GM12878 (cell line): ENCODE data around the gene TPCN2. TPM values are rescaled to one million over a fixed set of nuclear protein-coding genes. Genes with fewer than 3 reads are reported as not detected.

Experiments
- ASH2L ChIP-seq: fragments of 300-600, 200-600 bp; sonication (generic); IDR thresholded peaks from 2 replicates; pipeline ENCODE4 v1.6.1; 2017; ENCODE audit warnings: low read depth, mild to moderate bottlenecking, borderline replicate concordance
- CHD2 ChIP-seq: IDR thresholded peaks from 2 replicates; pipeline ENCODE4 v1.6.1; 2011; ENCODE audit warnings: low read depth, low read length, improper control_type of control experiment, borderline replicate concordance
- HDAC6 ChIP-seq: fragments of 200-600 bp; sonication (generic); IDR thresholded peaks from one replicate; pipeline ENCODE4 v1.8.0; 2017; ENCODE audit warnings: antibody characterized with exemption; ENCODE audit not compliant: unreplicated experiment
- IKZF1 ChIP-seq: fragments of 450-650 bp; conservative IDR thresholded peaks from 2 replicates; pipeline ENCODE4 v1.6.1; 2017; ENCODE audit warnings: antibody characterized with exemption, mild to moderate bottlenecking
- MTA2 ChIP-seq: fragments of 450-650 bp; IDR thresholded peaks from 2 replicates; pipeline ENCODE4 v1.6.1; 2016; ENCODE audit warnings: low read depth, mild to moderate bottlenecking, moderate library complexity
- NR2C2 ChIP-seq: IDR thresholded peaks from 2 replicates; pipeline ENCODE4 v1.6.1; 2011; ENCODE audit warnings: borderline replicate concordance, low read depth; ENCODE audit not compliant: control insufficient read depth, insufficient read length
- SPI1 ChIP-seq: IDR thresholded peaks from 2 replicates; pipeline ENCODE4 v1.6.1; 2011; ENCODE audit warnings: low read depth, mild to moderate bottlenecking, low read length, moderate library complexity, borderline replicate concordance; ENCODE audit not compliant: insufficient read depth
- TBL1XR1 ChIP-seq: IDR thresholded peaks from 2 replicates; pipeline ENCODE4 v1.6.1; 2012; ENCODE audit warnings: low read depth, low read length, improper control_type of control experiment
- WRNIP1 ChIP-seq: IDR thresholded peaks from 2 replicates; pipeline ENCODE4 v1.6.1; 2011; ENCODE audit warnings: low read depth, low read length, improper control_type of control experiment, borderline replicate concordance
- ZNF384 ChIP-seq: IDR thresholded peaks from 2 replicates; pipeline ENCODE4 v1.6.1; 2012; ENCODE audit warnings: low read depth, mild to moderate bottlenecking, low read length, improper control_type of control experiment, borderline replicate concordance
- microRNA counts: library from miRNA; unstranded; fragments of <30 nt; microRNA quantifications from one replicate; lab custom pipeline; 2016
- microRNA-seq: library from miRNA; unstranded; fragments of <30 nt; microRNA quantifications from one replicate; pipeline ENCODE4, GENCODE V29; 2018
- polyA plus RNA-seq, 11 experiments: library from polyadenylated mRNA; depleted of rRNA in 4 of 11; unstranded in 6 of 11; stranded (reverse) in 5 of 11; fragments of >200 nt; fragmentation: Nextera tagmentation in 4 of 11; fragmentation: Illumina TruSeq in 1 of 11; extraction: Ambion mirVana in 4 of 11; extraction: Trizol in 1 of 11; gene quantifications; 1 replicate in 1 of 11; 2 replicates in 10 of 11; pipeline versions ENCODE4 v1.2.1 to v1.2.3, GENCODE V29; 2011 to 2016; ENCODE audit warnings: inconsistent platforms in 2 of 11, missing spikeins in 2 of 11, low read depth in 1 of 11
- small RNA-seq: library from RNA; depleted of rRNA; stranded (forward); fragments of <200 nt; gene quantifications from one replicate; pipeline ENCODE3, GENCODE V24; 2014
- total RNA-seq, 4 experiments: library from RNA; depleted of rRNA in 3 of 4; stranded (reverse); fragments of >200 nt in 3 of 4; fragmentation: Illumina TruSeq in 1 of 4; extraction: Trizol in 1 of 4; gene quantifications; 2 replicates each; pipeline versions ENCODE4 v1.2.1 to v1.2.3, GENCODE V29; 2013 to 2021
- TF ChIP-seq, protein P1 (sequence below): IDR thresholded peaks from 2 replicates; pipeline ENCODE4 v1.6.1; 2012; ENCODE audit warnings: low read depth, low read length, improper control_type of control experiment
- TF ChIP-seq, protein P2 (sequence below): fragments of 150-350 bp; IDR thresholded peaks from 2 replicates; pipeline ENCODE4 v1.6.1; 2016; ENCODE audit warnings: low read depth, low read length

The TPCN2 gene
- total and polyA plus RNA-seq, 10 of the 15 experiments (the other 5 are each of a cell fraction or from before 2014, with no cell fraction given) = 1.7 to 18.4 (median 8.4) TPM

DNA sequence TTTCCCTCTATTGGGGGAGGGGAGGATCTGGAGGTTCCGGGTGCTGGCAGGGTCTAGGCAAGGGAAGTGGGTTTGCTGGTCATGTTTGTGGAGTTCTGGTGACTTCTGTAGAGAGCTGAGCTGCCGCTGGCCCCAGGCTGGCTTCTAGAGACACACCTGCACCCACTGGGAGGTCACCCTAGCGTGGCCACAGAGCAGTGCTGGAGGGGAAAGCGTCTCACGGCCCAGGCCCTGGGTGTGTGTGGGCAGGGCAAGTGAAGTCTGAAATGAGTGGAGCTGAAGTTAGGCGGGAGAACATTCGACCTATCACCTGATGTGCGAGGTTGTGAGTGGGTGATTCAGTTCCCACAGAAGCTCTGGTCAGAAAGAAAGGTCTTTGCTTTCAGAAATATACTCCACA, 134.9 kb downstream of the TPCN2 start (continued):
- TF ChIP-seq, protein P1, sequence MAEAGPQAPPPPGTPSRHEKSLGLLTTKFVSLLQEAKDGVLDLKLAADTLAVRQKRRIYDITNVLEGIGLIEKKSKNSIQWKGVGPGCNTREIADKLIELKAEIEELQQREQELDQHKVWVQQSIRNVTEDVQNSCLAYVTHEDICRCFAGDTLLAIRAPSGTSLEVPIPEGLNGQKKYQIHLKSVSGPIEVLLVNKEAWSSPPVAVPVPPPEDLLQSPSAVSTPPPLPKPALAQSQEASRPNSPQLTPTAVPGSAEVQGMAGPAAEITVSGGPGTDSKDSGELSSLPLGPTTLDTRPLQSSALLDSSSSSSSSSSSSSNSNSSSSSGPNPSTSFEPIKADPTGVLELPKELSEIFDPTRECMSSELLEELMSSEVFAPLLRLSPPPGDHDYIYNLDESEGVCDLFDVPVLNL = no peak
- no peak for TF ChIP-seq ASH2L
- TF ChIP-seq CHD2 = no peak
- TF ChIP-seq, protein P2, sequence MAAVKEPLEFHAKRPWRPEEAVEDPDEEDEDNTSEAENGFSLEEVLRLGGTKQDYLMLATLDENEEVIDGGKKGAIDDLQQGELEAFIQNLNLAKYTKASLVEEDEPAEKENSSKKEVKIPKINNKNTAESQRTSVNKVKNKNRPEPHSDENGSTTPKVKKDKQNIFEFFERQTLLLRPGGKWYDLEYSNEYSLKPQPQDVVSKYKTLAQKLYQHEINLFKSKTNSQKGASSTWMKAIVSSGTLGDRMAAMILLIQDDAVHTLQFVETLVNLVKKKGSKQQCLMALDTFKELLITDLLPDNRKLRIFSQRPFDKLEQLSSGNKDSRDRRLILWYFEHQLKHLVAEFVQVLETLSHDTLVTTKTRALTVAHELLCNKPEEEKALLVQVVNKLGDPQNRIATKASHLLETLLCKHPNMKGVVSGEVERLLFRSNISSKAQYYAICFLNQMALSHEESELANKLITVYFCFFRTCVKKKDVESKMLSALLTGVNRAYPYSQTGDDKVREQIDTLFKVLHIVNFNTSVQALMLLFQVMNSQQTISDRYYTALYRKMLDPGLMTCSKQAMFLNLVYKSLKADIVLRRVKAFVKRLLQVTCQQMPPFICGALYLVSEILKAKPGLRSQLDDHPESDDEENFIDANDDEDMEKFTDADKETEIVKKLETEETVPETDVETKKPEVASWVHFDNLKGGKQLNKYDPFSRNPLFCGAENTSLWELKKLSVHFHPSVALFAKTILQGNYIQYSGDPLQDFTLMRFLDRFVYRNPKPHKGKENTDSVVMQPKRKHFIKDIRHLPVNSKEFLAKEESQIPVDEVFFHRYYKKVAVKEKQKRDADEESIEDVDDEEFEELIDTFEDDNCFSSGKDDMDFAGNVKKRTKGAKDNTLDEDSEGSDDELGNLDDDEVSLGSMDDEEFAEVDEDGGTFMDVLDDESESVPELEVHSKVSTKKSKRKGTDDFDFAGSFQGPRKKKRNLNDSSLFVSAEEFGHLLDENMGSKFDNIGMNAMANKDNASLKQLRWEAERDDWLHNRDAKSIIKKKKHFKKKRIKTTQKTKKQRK = no peak
- no peak for TF ChIP-seq TBL1XR1
- TF ChIP-seq HDAC6 = no peak
- no peak for TF ChIP-seq WRNIP1
- no peak for TF ChIP-seq SPI1
- TF ChIP-seq NR2C2 = no peak
- TF ChIP-seq IKZF1 = 0 out of 2 replicates have a peak, but pooled peaks have one; percentile 34
- no peak for TF ChIP-seq ZNF384
- TF ChIP-seq MTA2 = no peak
- TF ChIP-seq, all 136 proteins: peak for 8

MicroRNAs encoded within 50 kb of the gene (microRNA counts, 767-probe panel; counts per million panel counts)
- microRNA hsa-miR-3164 (lab: Ali Mortazavi, UCI) = 1,244 counts per million, percentile 41 among the panel's probes with 10 or more counts

Small RNA genes lying within 50 kb of the gene (microRNA-seq; reads per million reads assigned to microRNA genes)
- 4.5 reads per million, percentile 27 among the genes with 10 or more reads in this experiment for gene MIR3164

Small RNA genes lying within 50 kb of the gene (small RNA-seq; reads per million reads assigned to genes)
- 0.23 reads per million for gene MIR3164

Other genes starting within 250 kb of the TPCN2 start
- 6.6 and 7.6 TPM in 2 replicates for gene CPT1A, start 207.0 kb upstream of the TPCN2 start, total RNA-seq (2014; rRNA removed)
- 7.0 and 7.5 TPM in 2 replicates for gene CPT1A, start 207.0 kb upstream of the TPCN2 start, total RNA-seq (2014; rRNA removed; fragmentation: Illumina TruSeq; extraction: Trizol)
- gene CPT1A, start 207.0 kb upstream of the TPCN2 start, total RNA-seq (2021) = 17.5 and 17.8 TPM in 2 replicates
- gene CPT1A, start 207.0 kb upstream of the TPCN2 start, polyA plus RNA-seq (2011; rRNA removed) = 2.5 and 4.5 TPM in 2 replicates
- 7.4 and 10.9 TPM in 2 replicates for gene CPT1A, start 207.0 kb upstream of the TPCN2 start, polyA plus RNA-seq (2014; fragmentation: Illumina TruSeq; extraction: Trizol)
- gene CPT1A, start 207.0 kb upstream of the TPCN2 start, polyA plus RNA-seq (2014; fragmentation: Nextera tagmentation; extraction: Ambion mirVana) = 1 to 10 TPM; 1.1 to 2.1 TPM
- gene CPT1A, start 207.0 kb upstream of the TPCN2 start, polyA plus RNA-seq (2014; rRNA removed) = 7.9 and 9.6 TPM in 2 replicates
- 1 to 10 TPM; 4.9 to 5.4 TPM for gene CPT1A, start 207.0 kb upstream of the TPCN2 start, polyA plus RNA-seq (2016; fragmentation: Nextera tagmentation; extraction: Ambion mirVana)
- gene MRPL21, start 145.1 kb upstream of the TPCN2 start, total RNA-seq (2014; rRNA removed) = 113 and 127 TPM in 2 replicates
- 92.1 and 102 TPM in 2 replicates for gene MRPL21, start 145.1 kb upstream of the TPCN2 start, total RNA-seq (2014; rRNA removed; fragmentation: Illumina TruSeq; extraction: Trizol)
- 96.5 and 102 TPM in 2 replicates for gene MRPL21, start 145.1 kb upstream of the TPCN2 start, total RNA-seq (2021)
- 85.8 and 131 TPM in 2 replicates for gene MRPL21, start 145.1 kb upstream of the TPCN2 start, polyA plus RNA-seq (2011; rRNA removed)
- 69.3 and 86.6 TPM in 2 replicates for gene MRPL21, start 145.1 kb upstream of the TPCN2 start, polyA plus RNA-seq (2014; fragmentation: Illumina TruSeq; extraction: Trizol)
- 100 to 1,000 TPM; 194 to 283 TPM for gene MRPL21, start 145.1 kb upstream of the TPCN2 start, polyA plus RNA-seq (2014; fragmentation: Nextera tagmentation; extraction: Ambion mirVana)
- 129 and 140 TPM in 2 replicates for gene MRPL21, start 145.1 kb upstream of the TPCN2 start, polyA plus RNA-seq (2014; rRNA removed)
- gene MRPL21, start 145.1 kb upstream of the TPCN2 start, polyA plus RNA-seq (2016; fragmentation: Nextera tagmentation; extraction: Ambion mirVana) = 100 to 1,000 TPM; 247 to 256 TPM
- 7.5 and 7.8 TPM in 2 replicates for gene IGHMBP2, start 145.0 kb upstream of the TPCN2 start, total RNA-seq (2014; rRNA removed)
- 6.3 and 7.4 TPM in 2 replicates for gene IGHMBP2, start 145.0 kb upstream of the TPCN2 start, total RNA-seq (2014; rRNA removed; fragmentation: Illumina TruSeq; extraction: Trizol)
- gene IGHMBP2, start 145.0 kb upstream of the TPCN2 start, total RNA-seq (2021) = 17.1 and 20.1 TPM in 2 replicates
- gene IGHMBP2, start 145.0 kb upstream of the TPCN2 start, polyA plus RNA-seq (2011; rRNA removed) = 7.6 and 12.8 TPM in 2 replicates
- 5.7 and 9.8 TPM in 2 replicates for gene IGHMBP2, start 145.0 kb upstream of the TPCN2 start, polyA plus RNA-seq (2014; fragmentation: Illumina TruSeq; extraction: Trizol)
- gene IGHMBP2, start 145.0 kb upstream of the TPCN2 start, polyA plus RNA-seq (2014; fragmentation: Nextera tagmentation; extraction: Ambion mirVana) = 1 to 10 TPM; 1.4 to 1.6 TPM
- 13.4 and 13.9 TPM in 2 replicates for gene IGHMBP2, start 145.0 kb upstream of the TPCN2 start, polyA plus RNA-seq (2014; rRNA removed)
- 10 to 100 TPM; 12.6 to 13.2 TPM for gene IGHMBP2, start 145.0 kb upstream of the TPCN2 start, polyA plus RNA-seq (2016; fragmentation: Nextera tagmentation; extraction: Ambion mirVana)
- gene MRGPRD, start 67.9 kb upstream of the TPCN2 start, total RNA-seq (2014; rRNA removed) = not detected in 2 replicates
- not detected in 2 replicates for gene MRGPRD, start 67.9 kb upstream of the TPCN2 start, total RNA-seq (2014; rRNA removed; fragmentation: Illumina TruSeq; extraction: Trizol)
- gene MRGPRD, start 67.9 kb upstream of the TPCN2 start, total RNA-seq (2021) = not detected in 2 replicates
- gene MRGPRD, start 67.9 kb upstream of the TPCN2 start, polyA plus RNA-seq (2011; rRNA removed) = not detected in 2 replicates
- not detected in 2 replicates for gene MRGPRD, start 67.9 kb upstream of the TPCN2 start, polyA plus RNA-seq (2014; fragmentation: Illumina TruSeq; extraction: Trizol)
- not detected for gene MRGPRD, start 67.9 kb upstream of the TPCN2 start, polyA plus RNA-seq (2014; fragmentation: Nextera tagmentation; extraction: Ambion mirVana)
- not detected in 2 replicates for gene MRGPRD, start 67.9 kb upstream of the TPCN2 start, polyA plus RNA-seq (2014; rRNA removed)
- gene MRGPRD, start 67.9 kb upstream of the TPCN2 start, polyA plus RNA-seq (2016; fragmentation: Nextera tagmentation; extraction: Ambion mirVana) = not detected
- gene MRGPRF, start 35.7 kb upstream of the TPCN2 start, total RNA-seq (2014; rRNA removed) = not detected in 2 replicates
- gene MRGPRF, start 35.7 kb upstream of the TPCN2 start, total RNA-seq (2014; rRNA removed; fragmentation: Illumina TruSeq; extraction: Trizol) = not detected in 2 replicates
- gene MRGPRF, start 35.7 kb upstream of the TPCN2 start, total RNA-seq (2021) = not detected in 2 replicates
- not detected in 2 replicates for gene MRGPRF, start 35.7 kb upstream of the TPCN2 start, polyA plus RNA-seq (2011; rRNA removed)
- gene MRGPRF, start 35.7 kb upstream of the TPCN2 start, polyA plus RNA-seq (2014; fragmentation: Illumina TruSeq; extraction: Trizol) = not detected in 2 replicates
- not detected for gene MRGPRF, start 35.7 kb upstream of the TPCN2 start, polyA plus RNA-seq (2014; fragmentation: Nextera tagmentation; extraction: Ambion mirVana)
- gene MRGPRF, start 35.7 kb upstream of the TPCN2 start, polyA plus RNA-seq (2014; rRNA removed) = not detected in 2 replicates
- not detected for gene MRGPRF, start 35.7 kb upstream of the TPCN2 start, polyA plus RNA-seq (2016; fragmentation: Nextera tagmentation; extraction: Ambion mirVana)
- 3.8 and 5.3 TPM in 2 replicates for gene SMIM38, start 107.0 kb downstream of the TPCN2 start, total RNA-seq (2014; rRNA removed)
- 1.8 and 2.1 TPM in 2 replicates for gene SMIM38, start 107.0 kb downstream of the TPCN2 start, total RNA-seq (2014; rRNA removed; fragmentation: Illumina TruSeq; extraction: Trizol)
- 2.8 and 3.5 TPM in 2 replicates for gene SMIM38, start 107.0 kb downstream of the TPCN2 start, total RNA-seq (2021)
- 3.1 and 5.0 TPM in 2 replicates for gene SMIM38, start 107.0 kb downstream of the TPCN2 start, polyA plus RNA-seq (2011; rRNA removed)
- 0.95 and 1.4 TPM in 2 replicates for gene SMIM38, start 107.0 kb downstream of the TPCN2 start, polyA plus RNA-seq (2014; fragmentation: Illumina TruSeq; extraction: Trizol)
- gene SMIM38, start 107.0 kb downstream of the TPCN2 start, polyA plus RNA-seq (2014; fragmentation: Nextera tagmentation; extraction: Ambion mirVana) = under 1 TPM in 1 of 2 experiments, not detected in 1; 0.15 TPM
- 4.0 and 4.3 TPM in 2 replicates for gene SMIM38, start 107.0 kb downstream of the TPCN2 start, polyA plus RNA-seq (2014; rRNA removed)
- gene SMIM38, start 107.0 kb downstream of the TPCN2 start, polyA plus RNA-seq (2016; fragmentation: Nextera tagmentation; extraction: Ambion mirVana) = under 1 TPM; 0.21 to 0.63 TPM
- 0.40 TPM in 1 of 2 replicates, not detected in the other for gene MYEOV, start 245.2 kb downstream of the TPCN2 start, total RNA-seq (2014; rRNA removed)
- gene MYEOV, start 245.2 kb downstream of the TPCN2 start, total RNA-seq (2014; rRNA removed; fragmentation: Illumina TruSeq; extraction: Trizol) = 0.13 TPM in 1 of 2 replicates, not detected in the other
- 0.18 and 0.53 TPM in 2 replicates for gene MYEOV, start 245.2 kb downstream of the TPCN2 start, total RNA-seq (2021)
- gene MYEOV, start 245.2 kb downstream of the TPCN2 start, polyA plus RNA-seq (2011; rRNA removed) = 0.26 and 0.72 TPM in 2 replicates
- 0.40 and 0.51 TPM in 2 replicates for gene MYEOV, start 245.2 kb downstream of the TPCN2 start, polyA plus RNA-seq (2014; fragmentation: Illumina TruSeq; extraction: Trizol)
- under 1 TPM in 1 of 2 experiments, not detected in 1; 0.05 TPM for gene MYEOV, start 245.2 kb downstream of the TPCN2 start, polyA plus RNA-seq (2014; fragmentation: Nextera tagmentation; extraction: Ambion mirVana)
- 0.19 and 0.29 TPM in 2 replicates for gene MYEOV, start 245.2 kb downstream of the TPCN2 start, polyA plus RNA-seq (2014; rRNA removed)
- not detected for gene MYEOV, start 245.2 kb downstream of the TPCN2 start, polyA plus RNA-seq (2016; fragmentation: Nextera tagmentation; extraction: Ambion mirVana)